Esophagus muscularis mucosa (tissue), 4 donors: Measurements from ENCODE around the gene PPP1CA. TPM values are rescaled to one million over a fixed set of nuclear protein-coding genes. Genes with fewer than 3 reads are reported as not detected.

Experiments used
- DNase-seq: peaks from one replicate; pipeline ENCODE4 v3.0.0-alpha.2; 2017; ENCODE audit errors: extremely low spot score
- H3K27ac ChIP-seq, 4 donors: fragments of 200-600 bp; sonication (generic); replicated peaks in 1 of 4; 1 replicate in 3 of 4; 2 replicates in 1 of 4; pipeline ENCODE4 v1.5.1; 2016 to 2019; ENCODE audit warnings: mild to moderate bottlenecking in 1 of 4
- H3K27me3 ChIP-seq, 4 donors: fragments of 200-600 bp; sonication (generic); one replicate each; pipeline versions ENCODE4 v1.5.1 to v1.6.0; 2016 to 2019
- H3K36me3 ChIP-seq, 4 donors: fragments of 200-600 bp; sonication (generic); one replicate each; pipeline ENCODE4 v1.5.1; 2016 to 2019
- H3K4me1 ChIP-seq, 4 donors: fragments of 200-600 bp; sonication (generic); one replicate each; pipeline ENCODE4 v1.5.1; 2016 to 2019
- H3K4me3 ChIP-seq, 4 donors: fragments of 200-600 bp; sonication (generic); 1 replicate in 2 of 4; 2 replicates in 2 of 4; pipeline ENCODE4 v1.5.1; 2016 to 2019; ENCODE audit warnings: mild to moderate bottlenecking in 4 of 4, moderate library complexity in 1 of 4
- H3K9me3 ChIP-seq, 4 donors: fragments of 200-600 bp; sonication (generic); 1 replicate in 3 of 4; 2 replicates in 1 of 4; pipeline ENCODE4 v1.5.1; 2016 to 2019
- EP300 ChIP-seq: sonication (generic); formaldehyde crosslinking; IDR thresholded peaks from one replicate; pipeline ENCODE4 v1.6.1; 2017; ENCODE audit warnings: antibody characterized with exemption
- POLR2A ChIP-seq: fragments of 450-650 bp; IDR thresholded peaks from one replicate; pipeline ENCODE4 v1.6.1; 2017; ENCODE audit warnings: antibody characterized with exemption, moderate library complexity, mild to moderate bottlenecking, low read depth
- POLR2AphosphoS5 ChIP-seq, 2 donors: sonication (generic); formaldehyde crosslinking; IDR thresholded peaks; one replicate each; pipeline ENCODE4 v1.6.1; 2017; ENCODE audit warnings: antibody characterized with exemption in 2 of 2
- WGBS: methylation state at CpG from one replicate; pipeline ENCODE4 v1.1.5; 2018; 5-methylcytosine and 5-hydroxymethylcytosine counted together
- intact Hi-C: fragments of 100-400 bp; cut with DNase I; formaldehyde crosslinking; loops from one replicate; pipeline ENCODE4 v1.15.1; 2023
- total RNA-seq, 4 donors: library from RNA; depleted of rRNA; stranded (reverse); fragments of >200 nt; gene quantifications; one replicate each; pipeline versions ENCODE4 v1.1.0 to v1.2.1, GENCODE V29; 2016
- TF ChIP-seq, protein P1 (sequence below), 3 experiments: fragments of 200-600 bp in 2 of 3; fragments of 450-650 bp in 1 of 3; sonication (generic) in 2 of 3; IDR thresholded peaks; one replicate each; pipeline ENCODE4 v1.5.1; 2017 to 2019; ENCODE audit warnings: antibody characterized with exemption in 3 of 3, mild to moderate bottlenecking in 2 of 3, moderate library complexity in 1 of 3

PPP1CA gene
- total RNA-seq, 4 donors from 2014 or later: 56.9 to 87.3 (median 78.7) TPM

- WGBS: 94% methylated on average over 6 of the region's 22 CpGs
- TF ChIP-seq POLR2A (no peak), POLR2AphosphoS5 (IDR thresholded peaks at IDR 0.05) (no peak), EP300 (no peak)
- TF ChIP-seq, protein P1, sequence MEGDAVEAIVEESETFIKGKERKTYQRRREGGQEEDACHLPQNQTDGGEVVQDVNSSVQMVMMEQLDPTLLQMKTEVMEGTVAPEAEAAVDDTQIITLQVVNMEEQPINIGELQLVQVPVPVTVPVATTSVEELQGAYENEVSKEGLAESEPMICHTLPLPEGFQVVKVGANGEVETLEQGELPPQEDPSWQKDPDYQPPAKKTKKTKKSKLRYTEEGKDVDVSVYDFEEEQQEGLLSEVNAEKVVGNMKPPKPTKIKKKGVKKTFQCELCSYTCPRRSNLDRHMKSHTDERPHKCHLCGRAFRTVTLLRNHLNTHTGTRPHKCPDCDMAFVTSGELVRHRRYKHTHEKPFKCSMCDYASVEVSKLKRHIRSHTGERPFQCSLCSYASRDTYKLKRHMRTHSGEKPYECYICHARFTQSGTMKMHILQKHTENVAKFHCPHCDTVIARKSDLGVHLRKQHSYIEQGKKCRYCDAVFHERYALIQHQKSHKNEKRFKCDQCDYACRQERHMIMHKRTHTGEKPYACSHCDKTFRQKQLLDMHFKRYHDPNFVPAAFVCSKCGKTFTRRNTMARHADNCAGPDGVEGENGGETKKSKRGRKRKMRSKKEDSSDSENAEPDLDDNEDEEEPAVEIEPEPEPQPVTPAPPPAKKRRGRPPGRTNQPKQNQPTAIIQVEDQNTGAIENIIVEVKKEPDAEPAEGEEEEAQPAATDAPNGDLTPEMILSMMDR (IDR thresholded peaks at IDR 0.05): no peak
- no peak overlapping the region for H3K27ac ChIP-seq
- no peak for DNase-seq
- H3K27me3 ChIP-seq: no peaks in the 10 kb centered on the region
- H3K9me3 ChIP-seq: no peaks in the 10 kb centered on the region
- peaks cover 41 to 89% (median 81%) of the 10 kb centered on the region in 4 donors for H3K36me3 ChIP-seq
- peaks cover 13 to 51% (median 30%) of the 10 kb centered on the region in 4 donors for H3K4me1 ChIP-seq
- intact Hi-C loops: no loop called here
- no peak overlapping the region for H3K4me3 ChIP-seq
Measured at GRCh38 chr11:67433536-67434394, 32.1 kb upstream of the PPP1CA start.

- WGBS: 87% methylated on average over 17 of the region's 22 CpGs
- DNase-seq: no peak
- Histone ChIP-seq H3K27ac (no peak overlapping the region), H3K4me1 (peaks cover 15 to 54% (median 32%) of the 10 kb centered on the region in 4 donors), H3K9me3 (no peaks in the 10 kb centered on the region), H3K36me3 (peaks cover 41 to 79% (median 71%) of the 10 kb centered on the region in 4 donors), H3K4me3 (no peak overlapping the region), H3K27me3 (no peaks in the 10 kb centered on the region)
- TF ChIP-seq POLR2AphosphoS5 (IDR thresholded peaks at IDR 0.05): no peak
- TF ChIP-seq EP300: no peak
- TF ChIP-seq, protein P1 (IDR thresholded peaks at IDR 0.05): no peak
- TF ChIP-seq POLR2A: no peak
- intact Hi-C loops: no loop called here
Measured at GRCh38 chr11:67432655-67433349, 31.1 kb upstream of the PPP1CA start.

DNA sequence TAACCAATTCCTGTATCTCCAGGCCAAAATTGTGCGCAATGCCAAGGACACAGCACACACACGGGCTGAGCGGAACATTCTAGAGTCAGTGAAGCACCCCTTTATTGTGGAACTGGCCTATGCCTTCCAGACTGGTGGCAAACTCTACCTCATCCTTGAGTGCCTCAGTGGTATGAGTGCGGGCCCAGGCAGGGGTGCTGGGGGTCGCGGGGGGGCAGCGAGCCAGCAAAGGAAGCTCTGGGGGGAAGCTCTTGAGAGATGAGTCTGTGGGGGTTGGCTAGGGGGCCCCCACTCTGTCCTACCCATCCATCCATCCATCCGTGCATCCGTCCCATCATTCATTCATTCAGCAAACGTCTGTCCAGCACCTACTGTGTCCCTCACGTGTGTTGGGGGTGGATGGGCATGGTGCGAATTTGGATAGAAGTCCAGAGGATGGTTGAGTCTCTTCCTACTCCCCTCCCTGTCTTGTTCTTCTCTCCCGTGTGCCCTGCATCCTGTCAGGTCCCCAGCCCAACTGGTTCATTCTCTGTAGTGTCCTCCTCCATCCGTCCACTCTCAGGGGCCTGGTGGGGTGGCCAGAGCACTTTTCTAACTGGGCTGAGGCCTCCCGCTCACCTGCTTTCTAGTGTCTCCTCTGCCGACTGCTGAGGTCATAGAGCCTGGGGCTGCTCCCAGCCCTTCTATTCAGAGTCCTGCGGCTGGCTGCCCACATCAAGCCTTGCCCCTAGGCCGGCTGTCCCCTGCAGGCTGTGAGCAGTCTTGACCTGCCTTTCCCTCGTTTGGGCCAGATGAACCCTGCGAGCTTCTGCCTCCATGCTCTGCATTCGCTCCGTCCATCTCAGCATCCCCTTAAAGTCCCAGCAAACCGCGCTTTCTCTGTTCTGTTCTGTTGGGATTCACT, 29.9 kb upstream of the PPP1CA start:
- no peak for TF ChIP-seq POLR2AphosphoS5 (IDR thresholded peaks at IDR 0.05)
- TF ChIP-seq EP300: no peak
- no peak for TF ChIP-seq POLR2A
- TF ChIP-seq, protein P1 (IDR thresholded peaks at IDR 0.05): no peak
- 91% methylated on average over 23 of the region's 24 CpGs for whole genome bisulfite sequencing
- DNase-seq: no peak
- peaks cover 41 to 72% (median 65%) of the 10 kb centered on the region in 4 donors for H3K36me3 ChIP-seq
- no peak overlapping the region for H3K27ac ChIP-seq
- no peaks in the 10 kb centered on the region for H3K9me3 ChIP-seq
- H3K4me1 ChIP-seq: peaks cover 21 to 49% (median 34%) of the 10 kb centered on the region in 4 donors
- intact Hi-C loops: no loop called here
- no peaks in the 10 kb centered on the region for H3K27me3 ChIP-seq
- no peak overlapping the region for H3K4me3 ChIP-seq

GRCh38 chr11:67429722-67430121, 28.1 kb upstream of the PPP1CA start:
- H3K36me3 ChIP-seq: peaks cover 27 to 56% (median 48%) of the 10 kb centered on the region in 4 donors
- H3K27me3 ChIP-seq: no peaks in the 10 kb centered on the region
- H3K9me3 ChIP-seq: no peaks in the 10 kb centered on the region
- WGBS: 77% methylated on average over 11 of the region's 11 CpGs
- no peak for DNase-seq
- H3K27ac ChIP-seq: no peak overlapping the region
- H3K4me1 ChIP-seq: peaks cover 21 to 31% (median 26%) of the 10 kb centered on the region in 4 donors
- no peak for TF ChIP-seq EP300
- TF ChIP-seq, protein P1 (IDR thresholded peaks at IDR 0.05): no peak
- TF ChIP-seq POLR2AphosphoS5 (IDR thresholded peaks at IDR 0.05): no peak
- TF ChIP-seq POLR2A: no peak
- peak overlapping the region in 1 of 4 donors; percentile 82 for H3K4me3 ChIP-seq
- intact Hi-C loops: no loop called here
